Activated CD4-positive, alpha-beta memory T cell treated with anti-CD3 and anti-CD28 coated beads for 36 hours (primary cell): ENCODE measurements around the gene MTM1. TPM values are rescaled to one million over a fixed set of nuclear protein-coding genes. Genes with fewer than 3 reads are reported as not detected.

ENCODE experiments used
- CTCF ChIA-PET: fragments of 350-600 bp; sonication (Branson Sonifier 250); formaldehyde crosslinking; loops from one replicate; lab custom pipeline; 2021; ENCODE audit warnings: antibody characterized with exemption, inconsistent platforms; lab: Charles Lee
- POLR2A ChIA-PET: fragments of 350-600 bp; sonication (Branson Sonifier 250); formaldehyde crosslinking; loops from one replicate; lab custom pipeline; 2021; ENCODE audit warnings: antibody characterized with exemption; lab: Charles Lee
- DNase-seq: peaks from one replicate; pipeline ENCODE4 v3.0.0-alpha.2; 2020
- H3K27ac Mint-ChIP-seq: one replicate; pipeline ENCODE4 v1.8.0; 2021; ENCODE audit warnings: mixed read lengths
- H3K27me3 Mint-ChIP-seq: one replicate; pipeline ENCODE4 v1.8.0; 2021; ENCODE audit warnings: mixed read lengths
- H3K36me3 Mint-ChIP-seq: one replicate; pipeline ENCODE4 v1.8.0; 2021; ENCODE audit warnings: mixed read lengths
- H3K4me1 Mint-ChIP-seq: one replicate; pipeline ENCODE4 v1.8.0; 2021; ENCODE audit warnings: low read depth, mixed read lengths
- H3K4me3 Mint-ChIP-seq: one replicate; pipeline ENCODE4 v1.8.0; 2021; ENCODE audit warnings: mild to moderate bottlenecking, mixed read lengths
- H3K9me3 Mint-ChIP-seq: one replicate; pipeline ENCODE4 v1.8.0; 2021; ENCODE audit warnings: mixed read lengths
- intact Hi-C: fragments of 100-400 bp; cut with micrococcal nuclease; formaldehyde crosslinking; loops from one replicate; pipeline ENCODE4 v1.15.1; 2023
- total RNA-seq, 2 experiments: library from RNA; stranded (reverse); gene quantifications; one replicate each; pipeline ENCODE4 v1.2.3, GENCODE V29; 2021

Gene MTM1
- 10 to 100 TPM; 24.4 to 24.6 TPM for total RNA-seq

DNA sequence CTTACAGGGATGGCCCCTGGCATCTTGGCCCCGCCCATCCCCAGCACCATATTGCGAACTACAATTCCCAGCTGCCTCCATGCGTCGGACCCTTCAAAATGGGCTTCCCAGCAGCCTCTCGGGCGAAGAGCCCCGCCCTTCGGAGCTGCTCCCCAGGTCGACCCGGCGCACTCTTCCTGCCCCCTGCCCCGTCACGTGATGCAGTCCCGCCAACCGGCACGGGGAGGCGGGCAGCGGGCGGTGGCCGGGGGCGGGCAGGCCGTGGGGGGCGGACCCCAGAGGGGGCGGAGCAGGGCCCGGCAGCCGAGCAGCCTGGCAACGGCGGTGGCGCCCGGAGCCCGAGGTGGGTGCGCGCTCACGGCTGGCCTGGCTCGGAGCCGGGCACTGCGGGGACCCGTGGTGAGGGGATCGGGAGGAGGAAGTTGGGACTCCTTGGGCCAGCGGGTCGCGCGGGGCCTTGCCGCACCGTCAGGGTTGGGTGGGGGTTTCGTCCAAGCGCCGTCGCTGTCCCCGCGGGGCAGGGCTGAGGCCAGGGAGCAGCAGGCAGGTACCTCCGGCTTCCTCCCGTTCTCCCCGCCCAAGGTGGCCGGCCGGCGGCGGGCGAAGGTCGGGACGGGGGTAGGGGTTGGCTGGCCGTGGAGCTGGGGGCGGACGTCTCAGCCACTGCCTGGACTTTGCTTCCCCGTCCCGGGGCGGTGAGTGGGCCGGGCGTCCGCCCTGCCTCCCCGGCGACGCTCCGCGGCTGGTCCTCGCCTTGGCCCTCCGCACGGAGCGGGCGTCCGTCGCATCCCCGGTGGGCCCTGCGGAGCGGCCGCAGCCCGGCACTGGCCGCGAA, at the start of gene MTM1:
MTM1 (plus strand) TSS at position 302 of the 835 bp plus-strand sequence. CDS start 23,994 bp downstream, outside the sequence.
- intact Hi-C loops, result loop anchor here (1.0 kb wide), 2 partner anchors 9 to 20 kb away; no protein-coding TSS in a partner anchor
- H3K36me3 Mint-ChIP-seq, result no peaks in the 10 kb centered on the region
- no peaks in the 10 kb centered on the region for H3K27me3 Mint-ChIP-seq
- H3K4me3 Mint-ChIP-seq, result peak within 1 kb of the TSS; percentile 77
- POLR2A ChIA-PET, result interaction anchor here (1.7 kb wide), 1 partner anchor 90 kb away, joined by 4 read pairs; no protein-coding TSS in a partner anchor
- peak; percentile 95 for DNase-seq
- H3K27ac Mint-ChIP-seq, result peak within 1 kb of the TSS; percentile 87
- peaks cover 39% of the 10 kb centered on the region for H3K4me1 Mint-ChIP-seq
- CTCF ChIA-PET, result no interaction called here
- no peaks in the 10 kb centered on the region for H3K9me3 Mint-ChIP-seq

DNA sequence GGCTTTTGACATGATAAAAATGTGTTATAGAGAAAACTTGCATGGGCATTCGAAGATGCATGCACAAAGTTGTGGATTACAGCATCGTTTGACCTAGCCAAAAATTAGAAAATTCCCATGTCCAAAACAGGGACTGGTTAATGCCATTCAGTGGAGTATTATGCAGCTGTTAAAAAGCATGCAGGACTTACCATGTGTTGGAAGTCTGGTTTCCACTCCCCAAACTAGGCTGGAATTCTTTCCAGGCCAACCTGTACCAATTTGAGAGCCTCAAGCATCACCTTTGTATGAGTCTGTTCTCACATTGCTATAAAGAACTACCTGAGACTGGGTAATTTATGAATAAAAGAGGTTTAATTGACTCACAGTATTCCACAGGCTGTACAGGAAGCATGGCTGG, 45.9 kb upstream of the MTM1 start:
- no peak overlapping the region for H3K4me3 Mint-ChIP-seq
- no peaks in the 10 kb centered on the region for H3K36me3 Mint-ChIP-seq
- CTCF ChIA-PET, result no interaction called here
- POLR2A ChIA-PET, result no interaction called here
- H3K27ac Mint-ChIP-seq, result no peak overlapping the region
- no peaks in the 10 kb centered on the region for H3K4me1 Mint-ChIP-seq
- intact Hi-C loops, result no loop called here
- H3K9me3 Mint-ChIP-seq, result no peaks in the 10 kb centered on the region
- H3K27me3 Mint-ChIP-seq, result no peaks in the 10 kb centered on the region
- no peak for DNase-seq

DNA sequence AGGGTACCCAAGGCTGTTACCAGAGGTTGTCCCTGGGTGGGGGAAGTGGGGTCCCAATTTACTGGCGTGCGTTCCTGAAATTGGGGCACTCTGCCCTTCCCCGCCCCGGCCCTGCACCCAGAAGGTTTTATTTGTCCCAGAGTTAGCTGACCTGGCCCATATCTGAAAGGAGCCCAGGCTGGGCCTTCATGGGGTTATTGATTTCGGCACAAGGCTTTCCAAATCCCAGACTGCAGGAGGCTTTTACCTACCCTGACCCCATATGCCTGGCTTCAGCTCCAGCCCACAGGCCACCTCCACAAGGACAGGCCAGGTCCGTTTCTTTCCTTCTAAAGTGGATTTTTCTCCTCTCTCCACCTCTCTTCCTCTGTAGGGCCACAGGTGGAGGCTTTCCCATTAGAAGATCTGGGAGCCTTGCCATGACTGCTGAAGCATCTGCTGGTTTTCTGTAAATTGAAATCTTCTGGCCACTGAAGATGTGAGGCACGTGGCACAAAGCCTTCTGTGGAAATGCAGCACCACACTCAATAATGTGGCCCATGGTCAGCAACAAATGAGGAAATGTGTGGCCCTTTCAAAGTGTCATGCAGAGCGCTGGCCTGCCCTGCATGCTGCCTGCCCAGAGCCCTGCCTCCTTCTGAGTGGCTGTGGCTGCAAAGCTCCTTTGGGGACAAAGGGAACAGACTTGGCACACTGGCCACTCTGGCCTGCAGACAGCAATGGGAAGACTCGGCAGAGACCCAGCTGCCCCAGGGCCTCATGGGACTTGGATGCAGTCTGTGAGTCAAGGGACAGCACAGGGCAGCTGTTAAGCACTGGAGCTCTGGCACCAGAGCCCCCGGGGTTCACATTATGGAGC, 43.1 kb upstream of the MTM1 start:
- intact Hi-C loops, result no loop called here
- no peak for DNase-seq
- no peaks in the 10 kb centered on the region for H3K4me1 Mint-ChIP-seq
- no peak overlapping the region for H3K4me3 Mint-ChIP-seq
- H3K9me3 Mint-ChIP-seq, result no peaks in the 10 kb centered on the region
- ChIA-PET POLR2A (no interaction called here), CTCF (no interaction called here)
- H3K27me3 Mint-ChIP-seq, result no peaks in the 10 kb centered on the region
- H3K36me3 Mint-ChIP-seq, result no peaks in the 10 kb centered on the region
- H3K27ac Mint-ChIP-seq, result no peak overlapping the region

DNA sequence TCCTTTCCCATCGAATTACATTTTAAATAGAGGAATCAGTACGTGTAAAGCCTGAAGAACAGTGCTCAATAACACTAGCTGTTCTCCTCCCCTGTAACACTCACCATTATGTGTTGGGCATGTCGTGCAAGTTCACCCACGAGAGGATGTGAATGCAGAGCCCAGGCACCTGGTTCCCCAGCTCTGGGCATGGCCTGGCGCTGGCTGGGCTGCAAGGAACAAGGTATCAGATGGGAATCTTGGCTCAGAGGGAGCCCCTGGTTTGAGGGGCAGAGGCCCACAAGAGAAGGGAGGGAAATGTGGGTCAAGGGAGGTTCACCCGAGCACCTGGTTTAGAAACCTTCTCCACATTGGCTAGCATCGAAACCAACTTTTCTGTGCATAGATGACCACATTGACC, 41.7 kb upstream of the MTM1 start:
- CTCF ChIA-PET, result no interaction called here
- H3K9me3 Mint-ChIP-seq, result no peaks in the 10 kb centered on the region
- no peaks in the 10 kb centered on the region for H3K36me3 Mint-ChIP-seq
- H3K4me1 Mint-ChIP-seq, result no peaks in the 10 kb centered on the region
- intact Hi-C loops, result no loop called here
- H3K27me3 Mint-ChIP-seq, result no peaks in the 10 kb centered on the region
- no peak overlapping the region for H3K27ac Mint-ChIP-seq
- POLR2A ChIA-PET, result no interaction called here
- DNase-seq, result no peak
- H3K4me3 Mint-ChIP-seq, result no peak overlapping the region

DNA sequence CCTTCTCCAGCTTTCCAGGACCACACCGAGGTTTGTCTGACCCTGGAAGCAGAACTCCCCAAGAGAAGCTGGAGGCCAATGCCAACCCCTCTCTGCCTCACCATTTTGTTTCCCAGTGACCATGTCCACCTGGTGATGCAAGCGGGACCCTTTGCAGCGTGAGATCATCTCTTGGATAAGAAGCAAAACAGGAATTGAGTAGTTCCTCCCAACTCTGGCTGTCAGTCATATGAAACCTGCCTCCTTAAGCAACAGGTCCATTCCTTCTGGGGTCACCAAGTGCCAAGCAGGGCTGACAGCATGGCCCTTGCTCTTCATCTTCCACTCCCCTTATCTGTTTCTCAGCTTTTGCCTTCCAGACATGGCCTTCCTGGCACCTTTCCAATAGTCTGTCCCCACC, 41.3 kb upstream of the MTM1 start:
- POLR2A ChIA-PET, result no interaction called here
- no peak for DNase-seq
- Mint-ChIP-seq H3K27me3 (no peaks in the 10 kb centered on the region), H3K36me3 (no peaks in the 10 kb centered on the region), H3K4me1 (no peaks in the 10 kb centered on the region), H3K4me3 (no peak overlapping the region), H3K27ac (no peak overlapping the region), H3K9me3 (no peaks in the 10 kb centered on the region)
- CTCF ChIA-PET, result no interaction called here
- intact Hi-C loops, result no loop called here

DNA sequence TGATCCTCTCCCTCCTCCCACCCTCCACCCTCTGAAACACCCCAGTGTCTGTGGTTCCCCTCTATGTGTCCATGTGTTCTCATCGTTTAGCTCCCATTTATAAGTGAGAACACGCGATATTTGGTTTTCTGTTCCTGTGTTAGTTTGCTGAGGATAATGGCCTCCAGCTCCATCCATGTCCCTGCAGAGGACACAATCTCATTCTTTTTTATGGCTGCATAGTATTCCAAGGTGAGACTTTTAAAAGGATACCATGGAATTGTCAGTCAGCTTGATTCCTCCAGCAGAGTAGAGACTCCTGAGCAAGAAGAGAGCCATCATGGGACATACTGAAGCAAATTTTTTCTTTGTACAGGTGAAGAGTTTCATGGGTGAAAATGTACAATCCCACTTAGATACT, 38.8 kb upstream of the MTM1 start:
- intact Hi-C loops, result no loop called here
- H3K4me1 Mint-ChIP-seq, result no peaks in the 10 kb centered on the region
- POLR2A ChIA-PET, result no interaction called here
- no peak overlapping the region for H3K4me3 Mint-ChIP-seq
- peaks cover 1% of the 10 kb centered on the region for H3K36me3 Mint-ChIP-seq
- no peak overlapping the region for H3K27ac Mint-ChIP-seq
- no peaks in the 10 kb centered on the region for H3K27me3 Mint-ChIP-seq
- H3K9me3 Mint-ChIP-seq, result peaks cover 2% of the 10 kb centered on the region
- no peak for DNase-seq
- CTCF ChIA-PET, result no interaction called here

DNA sequence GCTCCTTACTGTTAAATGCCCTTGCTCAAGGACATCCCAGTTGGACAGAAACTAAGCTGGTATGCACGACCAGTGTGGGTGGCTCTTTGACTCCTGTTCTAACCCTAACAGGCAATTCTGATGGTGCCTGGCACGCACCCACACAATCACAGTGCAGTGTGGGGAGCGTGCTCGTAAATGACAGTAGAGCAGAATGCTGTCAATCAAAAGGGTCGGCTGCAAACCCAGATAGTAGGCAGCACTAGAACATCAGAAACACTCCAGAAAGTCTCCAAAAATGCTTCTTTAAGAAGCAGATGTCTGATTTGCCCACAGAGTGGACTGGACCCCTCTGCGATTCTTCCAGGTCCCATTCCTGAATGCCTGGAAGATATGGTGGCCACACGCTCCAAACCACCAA, 37.6 kb upstream of the MTM1 start:
- POLR2A ChIA-PET, result no interaction called here
- CTCF ChIA-PET, result no interaction called here
- Mint-ChIP-seq H3K27ac (no peak overlapping the region), H3K36me3 (peaks cover 2% of the 10 kb centered on the region), H3K27me3 (no peaks in the 10 kb centered on the region), H3K4me3 (no peak overlapping the region), H3K9me3 (peaks cover 11% of the 10 kb centered on the region), H3K4me1 (no peaks in the 10 kb centered on the region)
- intact Hi-C loops, result no loop called here
- no peak for DNase-seq

DNA sequence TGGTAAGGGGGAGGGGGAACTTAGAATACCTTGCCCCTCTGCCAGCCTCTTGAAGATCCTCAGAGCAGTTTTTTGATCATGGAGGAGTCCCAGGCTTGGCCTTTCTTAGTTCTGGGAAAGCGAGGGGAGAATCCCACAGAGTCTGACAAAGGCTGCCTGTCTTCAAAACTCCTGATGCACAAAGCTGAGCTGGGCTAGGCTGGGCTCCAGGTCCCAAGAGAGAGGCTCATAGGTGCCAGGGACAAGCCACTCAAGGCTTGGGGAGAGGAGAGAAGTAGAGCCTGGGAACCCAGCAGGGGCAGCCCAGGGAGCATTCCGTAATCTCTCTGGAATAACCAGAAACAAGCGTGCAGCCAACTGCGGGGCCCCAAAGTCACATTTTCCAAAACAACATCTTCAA, 37.0 kb upstream of the MTM1 start:
- no peak for DNase-seq
- ChIA-PET POLR2A (no interaction called here), CTCF (no interaction called here)
- intact Hi-C loops, result no loop called here
- Mint-ChIP-seq H3K27me3 (no peaks in the 10 kb centered on the region), H3K36me3 (peaks cover 2% of the 10 kb centered on the region), H3K9me3 (peaks cover 18% of the 10 kb centered on the region), H3K27ac (no peak overlapping the region), H3K4me1 (no peaks in the 10 kb centered on the region), H3K4me3 (no peak overlapping the region)

DNA sequence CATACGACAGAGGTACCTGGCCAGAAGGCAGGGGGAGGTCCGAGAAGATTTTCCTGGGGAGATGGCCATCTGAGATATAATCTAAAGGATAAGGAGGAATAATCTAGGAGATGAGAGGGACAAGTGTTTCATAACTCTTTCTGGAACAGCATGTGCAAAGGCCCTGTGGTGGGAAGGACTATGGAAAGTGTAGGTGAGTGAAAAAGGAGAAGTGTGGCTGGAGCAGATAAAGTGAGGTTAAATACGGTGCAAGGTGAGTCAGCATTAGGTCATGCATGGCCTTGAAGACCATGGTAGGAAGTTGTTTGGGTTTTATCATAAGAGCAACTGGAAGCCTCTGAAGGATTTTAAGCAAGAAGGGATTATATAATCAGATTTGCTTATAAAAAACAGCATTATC, 34.6 kb upstream of the MTM1 start:
- Mint-ChIP-seq H3K27me3 (no peaks in the 10 kb centered on the region), H3K36me3 (peaks cover 2% of the 10 kb centered on the region), H3K4me3 (no peak overlapping the region), H3K4me1 (no peaks in the 10 kb centered on the region), H3K9me3 (peaks cover 25% of the 10 kb centered on the region), H3K27ac (no peak overlapping the region)
- intact Hi-C loops, result no loop called here
- CTCF ChIA-PET, result no interaction called here
- DNase-seq, result no peak
- POLR2A ChIA-PET, result no interaction called here

DNA sequence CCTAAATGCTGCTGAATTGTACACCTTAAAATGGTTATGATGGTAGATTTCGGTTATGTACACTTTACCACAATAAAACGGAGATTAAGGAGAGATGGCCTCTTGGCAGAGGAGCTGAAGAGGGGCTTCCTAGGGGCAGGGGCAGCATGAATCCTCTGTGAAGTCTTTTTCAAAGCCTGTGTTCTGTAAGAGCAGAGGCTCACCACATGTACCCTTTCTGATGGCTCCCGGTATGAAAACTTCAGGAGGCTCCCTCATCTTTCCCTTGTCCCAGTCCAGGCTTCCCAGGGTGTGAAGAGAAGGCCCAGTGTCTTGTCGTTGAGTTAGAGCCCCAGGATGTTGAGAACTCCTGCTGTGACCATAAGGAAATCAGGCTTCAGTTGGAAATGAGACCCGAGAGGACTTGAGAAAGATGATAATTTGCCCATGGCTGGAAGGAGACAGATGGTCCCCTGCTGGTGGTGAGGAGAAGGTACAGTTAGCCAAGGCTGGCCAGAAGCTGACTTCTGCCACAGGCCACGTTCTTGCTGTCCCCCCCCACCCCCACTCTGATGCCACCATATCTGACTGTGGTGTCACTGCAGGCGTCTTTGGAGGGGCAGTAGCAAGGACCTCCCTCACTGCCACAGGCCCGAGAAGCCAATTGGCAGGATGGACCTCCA, 31.8 kb upstream of the MTM1 start:
- no peak for DNase-seq
- intact Hi-C loops, result no loop called here
- H3K4me3 Mint-ChIP-seq, result no peak overlapping the region
- no peaks in the 10 kb centered on the region for H3K27me3 Mint-ChIP-seq
- peaks cover 2% of the 10 kb centered on the region for H3K36me3 Mint-ChIP-seq
- H3K9me3 Mint-ChIP-seq, result peaks cover 25% of the 10 kb centered on the region
- H3K4me1 Mint-ChIP-seq, result no peaks in the 10 kb centered on the region
- ChIA-PET CTCF (no interaction called here), POLR2A (no interaction called here)
- H3K27ac Mint-ChIP-seq, result no peak overlapping the region

DNA sequence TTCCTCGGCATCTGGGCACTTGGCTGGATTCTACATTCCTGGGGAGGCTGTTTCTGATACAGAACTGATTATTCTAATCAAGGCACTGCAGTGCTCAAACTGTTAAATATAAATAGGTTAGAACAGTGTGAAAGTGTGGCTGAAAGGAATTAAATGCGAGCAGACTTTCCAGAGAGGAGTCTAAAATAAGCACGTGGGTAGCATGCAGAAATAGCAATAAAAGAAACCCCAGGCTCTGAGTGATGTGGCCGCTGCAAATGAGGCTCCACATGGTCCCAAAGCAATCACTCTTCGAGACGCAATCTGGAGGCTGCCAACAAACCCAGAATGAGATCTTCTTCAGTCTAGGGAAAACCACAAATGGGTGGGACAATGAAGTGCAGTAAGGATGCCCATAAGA, 30.6 kb upstream of the MTM1 start:
- CTCF ChIA-PET, result no interaction called here
- no peak overlapping the region for H3K4me3 Mint-ChIP-seq
- intact Hi-C loops, result no loop called here

DNA sequence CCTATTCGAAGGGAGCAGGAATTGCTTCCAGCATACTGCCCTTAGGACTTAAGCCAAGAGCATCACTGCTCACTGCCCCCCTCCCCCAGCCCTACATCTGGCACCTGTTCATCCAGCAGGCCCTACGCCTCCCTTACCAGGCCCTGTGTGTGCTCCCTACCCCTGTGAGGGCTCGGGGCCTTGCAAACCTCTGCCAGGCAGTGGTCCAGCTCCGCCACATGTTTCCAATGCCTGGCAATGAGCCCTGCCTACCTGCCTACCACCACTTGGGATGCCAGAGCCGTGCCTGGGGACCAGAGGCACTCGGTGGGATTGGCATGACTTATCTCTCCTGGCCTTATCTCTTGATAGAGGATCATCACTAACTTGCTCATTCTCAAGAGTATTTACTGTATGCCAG, 27.5 kb upstream of the MTM1 start:
- Mint-ChIP-seq H3K27ac (no peak overlapping the region), H3K36me3 (no peaks in the 10 kb centered on the region), H3K4me3 (no peak overlapping the region), H3K9me3 (peaks cover 12% of the 10 kb centered on the region), H3K4me1 (peaks cover 1% of the 10 kb centered on the region), H3K27me3 (no peaks in the 10 kb centered on the region)
- intact Hi-C loops, result no loop called here
- CTCF ChIA-PET, result no interaction called here
- POLR2A ChIA-PET, result no interaction called here
- no peak for DNase-seq

More for the DNA sequence above, 30.6 kb upstream of the MTM1 start:
- H3K27ac Mint-ChIP-seq, result no peak overlapping the region
- H3K27me3 Mint-ChIP-seq, result no peaks in the 10 kb centered on the region
- H3K36me3 Mint-ChIP-seq, result peaks cover 2% of the 10 kb centered on the region
- POLR2A ChIA-PET, result no interaction called here
- no peak for DNase-seq
- H3K9me3 Mint-ChIP-seq, result peaks cover 25% of the 10 kb centered on the region
- H3K4me1 Mint-ChIP-seq, result no peaks in the 10 kb centered on the region
